DND-41 (cell line): ENCODE results near the gene GOLGA6L9.
"Not testable (repeated sequence)": the region's sequence is repeated elsewhere in the genome, so short reads cannot be mapped to it uniquely, and the experiment has no call there.

Experiments
- ATAC-seq: fragments of 200-7000 bp; cut with Tn5 transposase; 3 replicates; pipeline ENCODE4 v1.9.1; 2021; ENCODE audit warnings: low read depth; ENCODE audit not compliant: insufficient read depth
- DNase-seq: peaks from one replicate; pipeline ENCODE4 v3.0.0-alpha.2; 2020
- H2AFZ ChIP-seq: 2 replicates; pipeline ENCODE4 v1.6.0; 2012; ENCODE audit warnings: low read depth, low read length
- H3K27ac ChIP-seq: 2 replicates; pipeline ENCODE4 v1.5.1; 2012; ENCODE audit warnings: low read length, inconsistent platforms
- H3K27me3 ChIP-seq: fragments of 200-600 bp; sonication (generic); 2 replicates; pipeline ENCODE4 v1.6.0; 2012; ENCODE audit warnings: low read length, mild to moderate bottlenecking, inconsistent platforms; ENCODE audit not compliant: insufficient read depth, poor library complexity
- H3K36me3 ChIP-seq: 2 replicates; pipeline ENCODE4 v1.5.1; 2012; ENCODE audit warnings: low read length, inconsistent platforms; ENCODE audit not compliant: insufficient read depth
- H3K4me1 ChIP-seq: 2 replicates; pipeline ENCODE4 v1.5.1; 2012; ENCODE audit warnings: mild to moderate bottlenecking, low read length; ENCODE audit not compliant: insufficient read depth
- H3K4me2 ChIP-seq: 2 replicates; pipeline ENCODE4 v1.6.0; 2012; ENCODE audit warnings: mild to moderate bottlenecking, moderate library complexity, low read length, inconsistent platforms; ENCODE audit not compliant: insufficient read depth
- H3K4me3 ChIP-seq, 2 experiments: fragments of 200-600 bp in 1 of 2; shearing (Covaris generic) in 1 of 2; 2 replicates each; pipeline ENCODE4 v1.5.1; 2012 to 2016; ENCODE audit warnings: inconsistent platforms in 2 of 2, low read length in 2 of 2, mild to moderate bottlenecking in 2 of 2, low read depth in 1 of 2, moderate library complexity in 1 of 2
- H3K79me2 ChIP-seq: 2 replicates; pipeline ENCODE4 v1.6.0; 2012; ENCODE audit warnings: low read length, inconsistent platforms; ENCODE audit not compliant: insufficient read depth
- H3K9ac ChIP-seq: 2 replicates; pipeline ENCODE4 v1.6.0; 2012; ENCODE audit warnings: low read depth, mild to moderate bottlenecking, inconsistent platforms, low read length, moderate library complexity
- H3K9me3 ChIP-seq: 2 replicates; pipeline ENCODE4 v1.5.1; 2012; ENCODE audit warnings: low read length, moderate library complexity, mild to moderate bottlenecking, inconsistent platforms; ENCODE audit not compliant: insufficient read depth, severe bottlenecking
- H4K20me1 ChIP-seq: 2 replicates; pipeline ENCODE4 v1.6.0; 2012; ENCODE audit warnings: low read length; ENCODE audit not compliant: insufficient read depth
- EZH2 ChIP-seq: IDR thresholded peaks from 3 replicates; pipeline ENCODE4 v1.6.1; 2012; ENCODE audit warnings: borderline replicate concordance, low read depth, mild to moderate bottlenecking, moderate library complexity, low read length, inconsistent platforms; ENCODE audit not compliant: severe bottlenecking
- TF ChIP-seq, protein P1 (sequence below): IDR thresholded peaks from 2 replicates; pipeline ENCODE4 v1.5.1; 2012; ENCODE audit warnings: borderline replicate concordance, low read length, moderate library complexity, mild to moderate bottlenecking; ENCODE audit not compliant: poor library complexity, severe bottlenecking; ENCODE audit errors: extremely low read depth

The GOLGA6L9 gene, protein sequence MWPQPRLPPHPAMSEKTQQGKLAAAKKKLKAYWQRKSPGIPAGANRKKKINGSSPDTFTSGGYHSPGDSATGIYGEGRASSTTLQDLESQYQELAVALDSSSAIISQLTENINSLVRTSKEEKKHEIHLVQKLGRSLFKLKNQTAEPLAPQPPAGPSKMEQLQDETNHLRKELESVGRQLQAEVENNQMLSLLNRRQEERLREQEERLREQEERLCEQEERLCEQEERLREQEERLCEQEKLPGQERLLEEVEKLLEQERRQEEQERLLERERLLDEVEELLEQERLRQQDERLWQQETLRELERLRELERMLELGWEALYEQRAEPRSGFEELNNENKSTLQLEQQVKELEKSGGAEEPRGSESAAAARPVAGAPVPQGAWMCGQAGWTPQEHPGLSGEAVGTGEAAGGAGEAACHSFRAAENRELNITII

DNA sequence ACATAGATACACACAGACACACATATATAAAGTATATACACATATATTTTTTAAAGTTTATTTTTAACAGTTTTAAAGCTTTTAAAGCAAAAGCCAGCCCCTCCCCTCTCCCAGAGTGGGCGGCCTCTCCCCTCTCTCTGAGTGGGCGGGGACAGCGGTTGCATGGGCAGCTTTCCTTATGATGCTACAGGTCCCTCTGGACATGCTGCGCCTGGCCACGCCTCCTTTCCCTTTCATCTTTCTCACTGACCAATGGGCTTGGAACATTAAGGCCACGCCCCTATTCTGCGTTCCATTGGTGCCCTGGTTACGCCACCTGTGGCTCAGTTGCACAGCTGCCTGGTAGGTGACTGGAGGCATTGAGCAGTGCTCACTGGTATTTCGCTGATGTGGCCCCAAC is at the start of gene GOLGA6L9:
Gene GOLGA6L9, plus strand, starts transcription at position 124 of the 400 bp plus-strand sequence. Its CDS starts 264 bp downstream, at position 388.
- H3K4me2 ChIP-seq, H3K4me3 ChIP-seq, H4K20me1 ChIP-seq, H3K79me2 ChIP-seq, H3K4me1 ChIP-seq, DNase-seq, H2AFZ ChIP-seq, H3K36me3 ChIP-seq, H3K9ac ChIP-seq, H3K27me3 ChIP-seq, ATAC-seq, H3K9me3 ChIP-seq, H3K27ac ChIP-seq: not testable (repeated sequence)

DNA sequence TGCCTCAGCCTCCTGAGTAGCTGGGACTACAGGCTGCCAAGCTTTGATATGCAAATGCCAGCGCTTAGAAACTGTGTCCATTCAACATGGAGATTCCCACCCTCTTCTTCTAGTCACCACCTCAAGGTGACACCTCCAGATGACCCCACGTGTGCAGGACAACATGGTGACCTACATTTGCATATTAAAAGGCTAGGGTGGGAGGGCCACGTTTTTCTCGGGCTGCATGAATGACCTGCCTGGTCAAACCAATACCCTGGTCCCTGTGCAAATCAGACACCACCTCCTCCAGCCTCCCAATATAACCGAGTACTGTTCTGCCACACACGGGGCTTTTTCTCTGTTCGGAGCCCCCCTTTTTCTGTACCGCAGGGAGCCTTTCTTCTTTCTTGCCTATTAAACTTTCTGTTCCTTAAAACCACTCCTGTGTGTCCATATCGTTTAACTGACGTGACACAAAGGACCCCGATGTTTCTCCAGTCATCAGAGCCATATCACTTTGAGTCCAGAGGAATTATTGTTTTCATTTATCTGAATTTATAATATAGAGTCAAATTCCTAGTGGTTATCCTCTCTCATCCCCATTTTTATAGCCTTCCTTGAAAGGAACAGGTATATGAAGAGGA is 48.2 kb upstream of the GOLGA6L9 start:
- not testable (repeated sequence) for H3K4me1 ChIP-seq, DNase-seq, H2AFZ ChIP-seq, H3K4me2 ChIP-seq, H3K36me3 ChIP-seq, H4K20me1 ChIP-seq, H3K79me2 ChIP-seq, H3K4me3 ChIP-seq, H3K27ac ChIP-seq, H3K27me3 ChIP-seq, H3K9me3 ChIP-seq, ATAC-seq, H3K9ac ChIP-seq

DNA sequence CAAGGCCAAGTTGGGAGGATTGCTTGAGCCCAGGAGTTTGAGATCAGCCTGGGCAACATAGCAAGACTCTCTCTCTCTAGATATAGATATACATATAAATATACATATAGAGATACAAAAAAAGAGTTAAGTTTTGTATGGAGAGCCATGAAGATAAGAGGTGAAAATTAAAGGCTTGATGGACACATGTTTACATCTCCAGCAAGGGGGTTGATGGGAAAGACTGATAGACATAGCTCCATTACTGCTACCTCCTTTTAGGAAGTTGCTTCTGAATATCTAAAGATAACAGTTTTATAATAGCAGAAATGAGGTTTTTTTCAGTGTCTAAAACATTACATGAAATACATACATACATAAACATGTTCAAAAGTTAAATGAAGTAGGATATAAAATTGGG is 42.4 kb upstream of the GOLGA6L9 start:
- not testable (repeated sequence) for H3K9ac ChIP-seq, H3K9me3 ChIP-seq, H3K4me2 ChIP-seq, DNase-seq, ATAC-seq, H4K20me1 ChIP-seq, H2AFZ ChIP-seq, H3K36me3 ChIP-seq, H3K4me3 ChIP-seq, H3K4me1 ChIP-seq, H3K27ac ChIP-seq, H3K79me2 ChIP-seq, H3K27me3 ChIP-seq

DNA sequence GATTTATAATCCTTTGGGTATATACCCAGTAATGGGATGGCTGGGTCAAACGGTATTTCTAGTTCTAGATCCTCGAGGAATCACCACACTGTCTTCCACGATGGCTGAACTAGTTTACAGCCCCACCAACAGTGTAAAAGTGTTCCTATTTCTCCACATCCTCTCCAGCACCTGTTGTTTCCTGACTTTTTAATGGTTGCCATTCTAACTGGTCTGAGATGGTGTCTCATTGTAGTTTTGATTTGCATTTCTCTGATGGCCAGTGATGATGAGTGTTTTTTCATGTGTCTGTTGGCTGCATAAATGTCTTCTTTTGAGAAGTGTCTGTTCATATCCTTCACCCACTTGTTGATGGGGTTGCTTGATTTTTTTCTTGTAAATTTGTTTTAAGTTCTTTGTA is 39.5 kb upstream of the GOLGA6L9 start:
- not testable (repeated sequence) for DNase-seq, H3K9me3 ChIP-seq, H3K4me1 ChIP-seq, H3K4me3 ChIP-seq, H3K9ac ChIP-seq, H2AFZ ChIP-seq, H3K4me2 ChIP-seq, ATAC-seq, H4K20me1 ChIP-seq, H3K79me2 ChIP-seq, H3K27me3 ChIP-seq, H3K36me3 ChIP-seq, H3K27ac ChIP-seq

DNA sequence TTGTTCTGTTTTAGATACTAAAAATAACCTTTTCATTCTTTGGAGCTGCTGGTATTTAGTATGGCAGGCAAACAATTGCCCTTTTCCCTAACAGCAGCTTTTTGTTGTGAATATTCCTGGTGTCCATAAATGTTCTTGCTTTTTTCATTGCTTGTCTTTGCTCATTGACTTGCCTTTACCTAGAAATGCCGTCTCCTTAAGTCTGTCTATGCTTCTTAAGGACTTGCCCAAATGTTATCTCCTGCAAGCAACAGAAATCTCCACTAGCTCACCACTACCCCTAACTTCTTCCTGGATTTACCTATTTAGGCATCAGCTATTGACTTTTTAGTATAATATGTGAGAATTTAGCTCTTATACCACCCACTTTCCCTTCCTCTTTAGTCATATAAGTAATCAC is 37.5 kb upstream of the GOLGA6L9 start:
- H2AFZ ChIP-seq, H3K79me2 ChIP-seq, H4K20me1 ChIP-seq, H3K4me1 ChIP-seq, H3K4me3 ChIP-seq, H3K27ac ChIP-seq, DNase-seq, ATAC-seq, H3K9me3 ChIP-seq, H3K36me3 ChIP-seq, H3K27me3 ChIP-seq, H3K4me2 ChIP-seq, H3K9ac ChIP-seq: not testable (repeated sequence)

DNA sequence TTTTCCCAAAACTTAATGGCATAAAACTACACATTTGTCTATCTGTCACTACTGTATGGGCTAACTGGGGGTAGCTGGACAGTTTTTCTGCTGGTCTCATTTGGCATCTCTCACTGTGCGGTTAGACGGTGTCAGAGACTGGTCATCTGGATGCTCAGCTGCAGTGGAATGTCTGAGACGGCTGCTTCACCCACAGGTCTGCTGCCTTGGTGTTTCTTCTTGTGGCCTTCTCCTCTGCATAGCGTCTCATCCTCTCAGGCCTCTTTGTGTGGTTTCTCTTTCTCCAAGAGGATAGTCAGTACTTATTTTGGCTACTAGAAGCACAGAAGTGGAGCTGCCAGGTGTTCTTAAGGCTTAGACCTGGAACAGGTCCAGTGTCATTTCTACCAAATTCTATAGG is 35.9 kb upstream of the GOLGA6L9 start:
- Histone ChIP-seq H3K4me3 (no peak overlapping the region), H2AFZ (no peak overlapping the region), H3K9ac (no peak overlapping the region), H4K20me1 (no peaks in the 10 kb centered on the region), H3K4me1 (no peaks in the 10 kb centered on the region), H3K4me2 (no peak overlapping the region), H3K36me3 (no peaks in the 10 kb centered on the region), H3K27ac (no peak overlapping the region), H3K27me3 (no peaks in the 10 kb centered on the region), H3K9me3 (no peaks in the 10 kb centered on the region), H3K79me2 (no peaks in the 10 kb centered on the region)
- ATAC-seq (no peak), DNase-seq (no peak)
- no peak for TF ChIP-seq EZH2
- TF ChIP-seq, protein P1, sequence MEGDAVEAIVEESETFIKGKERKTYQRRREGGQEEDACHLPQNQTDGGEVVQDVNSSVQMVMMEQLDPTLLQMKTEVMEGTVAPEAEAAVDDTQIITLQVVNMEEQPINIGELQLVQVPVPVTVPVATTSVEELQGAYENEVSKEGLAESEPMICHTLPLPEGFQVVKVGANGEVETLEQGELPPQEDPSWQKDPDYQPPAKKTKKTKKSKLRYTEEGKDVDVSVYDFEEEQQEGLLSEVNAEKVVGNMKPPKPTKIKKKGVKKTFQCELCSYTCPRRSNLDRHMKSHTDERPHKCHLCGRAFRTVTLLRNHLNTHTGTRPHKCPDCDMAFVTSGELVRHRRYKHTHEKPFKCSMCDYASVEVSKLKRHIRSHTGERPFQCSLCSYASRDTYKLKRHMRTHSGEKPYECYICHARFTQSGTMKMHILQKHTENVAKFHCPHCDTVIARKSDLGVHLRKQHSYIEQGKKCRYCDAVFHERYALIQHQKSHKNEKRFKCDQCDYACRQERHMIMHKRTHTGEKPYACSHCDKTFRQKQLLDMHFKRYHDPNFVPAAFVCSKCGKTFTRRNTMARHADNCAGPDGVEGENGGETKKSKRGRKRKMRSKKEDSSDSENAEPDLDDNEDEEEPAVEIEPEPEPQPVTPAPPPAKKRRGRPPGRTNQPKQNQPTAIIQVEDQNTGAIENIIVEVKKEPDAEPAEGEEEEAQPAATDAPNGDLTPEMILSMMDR, result no peak

DNA sequence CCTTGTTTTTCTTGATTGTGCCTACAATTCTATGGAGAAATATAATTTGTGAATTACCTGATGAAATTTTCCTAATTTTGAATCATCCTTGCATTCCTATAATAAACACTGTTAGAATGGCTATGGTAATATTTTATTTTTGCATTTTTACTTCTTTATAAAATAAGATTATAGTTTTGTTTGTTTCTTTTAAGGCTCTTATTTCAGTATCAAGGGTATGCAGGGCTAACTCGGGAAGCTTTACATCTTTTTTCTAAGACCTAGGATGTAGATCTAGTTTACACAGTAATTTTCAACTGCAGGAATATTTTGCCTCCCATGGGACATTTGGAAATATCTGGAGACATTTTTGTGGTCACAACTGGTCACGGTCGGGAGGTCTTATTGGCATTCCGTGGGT is 33.8 kb upstream of the GOLGA6L9 start:
- not testable (repeated sequence) for H3K27ac ChIP-seq, H3K79me2 ChIP-seq, H2AFZ ChIP-seq, ATAC-seq, H3K36me3 ChIP-seq, H3K27me3 ChIP-seq, H4K20me1 ChIP-seq, H3K4me1 ChIP-seq, H3K9ac ChIP-seq, DNase-seq, H3K4me2 ChIP-seq, H3K9me3 ChIP-seq, H3K4me3 ChIP-seq
